Thyroid gland (tissue), 4 donors: ENCODE data around the gene ZNF396.

Experiments used
- POLR2A ChIP-seq, 2 donors: fragments of 450-650 bp; IDR thresholded peaks; one replicate each; pipeline ENCODE4 v1.6.1; 2017; ENCODE audit warnings: antibody characterized with exemption in 2 of 2, mild to moderate bottlenecking in 2 of 2, moderate library complexity in 1 of 2
- TF ChIP-seq, protein P1 (sequence below), 6 experiments: fragments of 200-600 bp in 3 of 6; fragments of 450-650 bp in 3 of 6; sonication (generic) in 3 of 6; IDR thresholded peaks; one replicate each; pipeline ENCODE4 v1.5.1; 2016 to 2019; ENCODE audit warnings: antibody characterized with exemption in 6 of 6, mild to moderate bottlenecking in 2 of 6, inconsistent platforms in 1 of 6, moderate library complexity in 1 of 6

DNA sequence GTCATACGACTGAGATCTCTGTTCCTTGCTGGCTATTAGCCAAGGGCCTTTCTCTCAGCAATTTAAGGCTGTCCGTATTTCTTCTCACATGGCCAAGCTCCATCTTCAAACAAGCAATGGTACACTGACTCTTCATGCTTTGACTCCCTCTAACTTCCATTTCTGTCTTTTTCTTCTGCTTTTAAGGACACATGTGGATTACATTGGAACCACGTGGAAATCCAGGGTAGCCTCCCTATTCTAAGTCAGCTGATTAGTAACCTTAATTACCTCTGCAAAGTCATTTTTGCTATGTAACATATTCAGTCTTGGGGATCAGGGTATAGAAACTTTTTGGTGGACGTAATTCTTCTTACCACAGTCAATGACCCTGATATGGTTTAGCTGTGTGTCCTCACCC lies 41.5 kb upstream of the ZNF396 start:
- TF ChIP-seq, protein P1, sequence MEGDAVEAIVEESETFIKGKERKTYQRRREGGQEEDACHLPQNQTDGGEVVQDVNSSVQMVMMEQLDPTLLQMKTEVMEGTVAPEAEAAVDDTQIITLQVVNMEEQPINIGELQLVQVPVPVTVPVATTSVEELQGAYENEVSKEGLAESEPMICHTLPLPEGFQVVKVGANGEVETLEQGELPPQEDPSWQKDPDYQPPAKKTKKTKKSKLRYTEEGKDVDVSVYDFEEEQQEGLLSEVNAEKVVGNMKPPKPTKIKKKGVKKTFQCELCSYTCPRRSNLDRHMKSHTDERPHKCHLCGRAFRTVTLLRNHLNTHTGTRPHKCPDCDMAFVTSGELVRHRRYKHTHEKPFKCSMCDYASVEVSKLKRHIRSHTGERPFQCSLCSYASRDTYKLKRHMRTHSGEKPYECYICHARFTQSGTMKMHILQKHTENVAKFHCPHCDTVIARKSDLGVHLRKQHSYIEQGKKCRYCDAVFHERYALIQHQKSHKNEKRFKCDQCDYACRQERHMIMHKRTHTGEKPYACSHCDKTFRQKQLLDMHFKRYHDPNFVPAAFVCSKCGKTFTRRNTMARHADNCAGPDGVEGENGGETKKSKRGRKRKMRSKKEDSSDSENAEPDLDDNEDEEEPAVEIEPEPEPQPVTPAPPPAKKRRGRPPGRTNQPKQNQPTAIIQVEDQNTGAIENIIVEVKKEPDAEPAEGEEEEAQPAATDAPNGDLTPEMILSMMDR (IDR thresholded peaks at IDR 0.05), result no peak
- no peak for TF ChIP-seq POLR2A (IDR thresholded peaks at IDR 0.05)
